BJ (cell line): Measurements from ENCODE around the gene LRRIQ4. TPM values are rescaled to one million over a fixed set of nuclear protein-coding genes. Genes with fewer than 3 reads are reported as not detected.

ENCODE experiments used
- CTCF ChIA-PET: fragments of 350-600 bp; formaldehyde crosslinking; extraction: SDS; loops from one replicate; lab custom pipeline; 2021; ENCODE audit warnings: antibody characterized with exemption, inconsistent platforms; lab: Yijun Ruan, JAX
- POLR2A ChIA-PET: fragments of 300-600 bp; sonication (Branson Sonifier 250); formaldehyde crosslinking; extraction: SDS; loops from one replicate; lab custom pipeline; 2021; ENCODE audit warnings: antibody characterized with exemption; lab: Charles Lee
- DNase-seq: peaks from one replicate; pipeline ENCODE4 v3.0.0-alpha.2; 2011; ENCODE audit warnings: low read depth
- H3K27me3 ChIP-seq: 2 replicates; pipeline ENCODE4 v1.6.0; 2011; ENCODE audit warnings: low read length; ENCODE audit not compliant: control insufficient read depth, insufficient read depth
- H3K36me3 ChIP-seq: 2 replicates; pipeline ENCODE4 v1.5.1; 2011; ENCODE audit warnings: low read length; ENCODE audit not compliant: control insufficient read depth, insufficient read depth
- H3K4me3 ChIP-seq: 2 replicates; pipeline ENCODE4 v1.5.1; 2011; ENCODE audit warnings: low read depth, mild to moderate bottlenecking, control low read depth, low read length
- polyA plus RNA-seq: library from polyadenylated mRNA; depleted of rRNA; stranded (reverse); fragments of >200 nt; gene quantifications from 2 replicates; pipeline ENCODE4 v1.2.3, GENCODE V29; 2011
- TF ChIP-seq, protein P1 (sequence below): IDR thresholded peaks from 2 replicates; pipeline ENCODE4 v1.5.1; 2011; ENCODE audit warnings: low read depth, mild to moderate bottlenecking, control low read depth, inconsistent platforms, low read length, moderate library complexity; ENCODE audit not compliant: insufficient read depth

Gene LRRIQ4
- polyA plus RNA-seq, 1 experiment = not detected

DNA sequence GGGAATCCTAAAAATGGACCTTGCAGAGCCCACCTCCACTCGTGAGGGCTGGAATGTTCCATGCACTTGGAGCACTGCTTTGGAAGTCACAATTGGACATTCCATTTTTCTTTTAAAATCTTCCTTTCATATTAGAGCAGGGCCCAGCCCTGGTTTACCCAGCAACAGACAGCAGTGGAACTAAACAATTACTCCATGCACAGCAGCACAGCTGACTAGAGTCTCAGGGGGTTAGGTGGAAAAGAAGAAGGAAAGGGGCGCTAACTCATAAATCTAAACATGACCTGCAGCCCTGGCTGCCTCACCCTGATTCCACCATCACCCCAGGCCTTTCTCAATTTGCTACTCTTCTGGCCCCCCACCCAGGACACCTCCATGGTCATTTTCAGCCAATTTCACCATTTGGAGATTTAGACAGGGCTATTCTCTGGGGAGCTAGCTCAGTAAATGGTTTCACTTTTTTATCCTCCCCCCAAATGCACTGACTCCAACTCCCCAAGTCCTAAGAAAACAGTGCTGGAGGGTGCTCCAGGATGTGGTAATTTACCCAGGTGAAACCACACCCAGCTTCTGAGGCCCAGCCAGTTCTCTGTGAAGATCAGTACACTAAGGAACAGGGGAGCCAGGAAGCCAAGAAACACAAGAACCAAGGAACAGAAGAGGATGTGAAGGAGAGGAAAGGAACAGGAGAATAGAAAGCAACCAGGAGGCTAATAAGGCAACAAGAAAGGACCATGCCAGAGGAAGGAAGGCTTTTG is 58.6 kb downstream of the LRRIQ4 start:
- CTCF ChIA-PET = interaction anchor here (1.1 kb wide), 1 partner anchor 8 kb away, joined by 3 read pairs; no protein-coding TSS in a partner anchor

DNA sequence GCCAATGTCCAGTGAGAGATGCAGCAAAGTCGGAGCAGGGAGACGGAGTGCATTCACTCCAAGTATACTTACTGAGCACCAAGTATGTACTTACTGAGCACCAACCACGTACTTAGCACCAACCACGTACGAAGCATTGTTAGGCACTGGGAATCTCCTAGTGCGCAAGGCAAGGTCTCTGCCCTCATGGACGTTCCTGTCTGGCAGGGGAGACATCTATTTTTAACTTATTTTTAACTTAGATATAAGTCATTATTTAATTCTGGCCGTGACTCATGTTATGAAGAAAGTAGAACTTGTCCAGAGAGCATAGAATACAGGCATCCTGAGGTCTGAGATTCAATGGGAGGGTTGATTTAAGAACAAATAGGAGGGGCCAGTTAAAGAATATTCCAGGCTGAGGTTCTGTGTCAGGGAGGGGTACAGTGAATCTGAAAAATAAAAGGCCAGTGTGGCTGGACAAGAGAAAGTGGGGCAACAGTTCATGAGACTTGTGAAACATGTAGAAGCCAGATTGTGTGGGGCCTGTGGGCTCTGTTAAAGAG is 66.4 kb downstream of the LRRIQ4 start:
- TF ChIP-seq, protein P1, sequence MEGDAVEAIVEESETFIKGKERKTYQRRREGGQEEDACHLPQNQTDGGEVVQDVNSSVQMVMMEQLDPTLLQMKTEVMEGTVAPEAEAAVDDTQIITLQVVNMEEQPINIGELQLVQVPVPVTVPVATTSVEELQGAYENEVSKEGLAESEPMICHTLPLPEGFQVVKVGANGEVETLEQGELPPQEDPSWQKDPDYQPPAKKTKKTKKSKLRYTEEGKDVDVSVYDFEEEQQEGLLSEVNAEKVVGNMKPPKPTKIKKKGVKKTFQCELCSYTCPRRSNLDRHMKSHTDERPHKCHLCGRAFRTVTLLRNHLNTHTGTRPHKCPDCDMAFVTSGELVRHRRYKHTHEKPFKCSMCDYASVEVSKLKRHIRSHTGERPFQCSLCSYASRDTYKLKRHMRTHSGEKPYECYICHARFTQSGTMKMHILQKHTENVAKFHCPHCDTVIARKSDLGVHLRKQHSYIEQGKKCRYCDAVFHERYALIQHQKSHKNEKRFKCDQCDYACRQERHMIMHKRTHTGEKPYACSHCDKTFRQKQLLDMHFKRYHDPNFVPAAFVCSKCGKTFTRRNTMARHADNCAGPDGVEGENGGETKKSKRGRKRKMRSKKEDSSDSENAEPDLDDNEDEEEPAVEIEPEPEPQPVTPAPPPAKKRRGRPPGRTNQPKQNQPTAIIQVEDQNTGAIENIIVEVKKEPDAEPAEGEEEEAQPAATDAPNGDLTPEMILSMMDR = no peak
- Histone ChIP-seq H3K4me3 (no peak overlapping the region), H3K27me3 (no peaks in the 10 kb centered on the region), H3K36me3 (no peaks in the 10 kb centered on the region)
- CTCF ChIA-PET = no interaction called here
- DNase-seq = no peak
- POLR2A ChIA-PET = no interaction called here

More for the DNA sequence above, 58.6 kb downstream of the LRRIQ4 start:
- H3K4me3 ChIP-seq = no peak overlapping the region
- POLR2A ChIA-PET = no interaction called here
- no peak for DNase-seq
- peaks cover 1% of the 10 kb centered on the region for H3K27me3 ChIP-seq
- TF ChIP-seq, protein P1 = no peak
- H3K36me3 ChIP-seq = no peaks in the 10 kb centered on the region

DNA sequence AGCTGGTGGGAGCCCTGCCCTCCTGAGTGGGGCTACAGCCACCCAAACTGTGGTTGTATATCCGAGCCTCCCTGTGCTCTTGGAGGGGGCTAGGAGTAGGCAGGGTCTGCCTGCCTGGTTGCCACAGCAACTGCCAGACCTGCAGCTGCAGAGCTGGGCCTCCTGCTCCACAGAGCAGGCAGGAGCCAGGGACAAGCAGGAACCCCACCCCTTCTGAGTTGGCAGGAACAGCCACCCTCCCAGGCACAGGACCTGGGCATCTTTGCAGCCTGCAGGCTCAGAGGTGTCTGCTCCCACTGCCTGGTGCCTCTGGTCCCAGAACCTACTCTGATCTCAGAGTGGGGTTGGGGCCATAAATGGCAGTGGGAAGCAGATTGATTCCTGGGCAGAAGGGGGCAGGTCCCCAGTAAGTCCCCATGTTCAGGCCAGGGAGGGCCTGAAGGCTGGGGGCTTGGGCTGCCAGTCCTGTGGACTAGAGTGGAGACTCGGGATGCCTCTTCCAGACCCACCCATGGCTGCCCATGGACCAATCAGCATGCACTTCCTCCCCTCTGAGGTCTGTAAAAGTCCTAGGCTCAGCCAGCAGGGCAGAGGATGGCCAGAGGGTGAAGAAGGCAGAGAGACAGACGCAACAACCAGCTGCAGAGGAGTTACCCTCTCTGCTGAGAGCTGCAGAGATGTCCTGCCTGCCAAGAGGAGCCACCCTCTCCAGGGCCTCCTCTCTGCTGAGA is 67.3 kb downstream of the LRRIQ4 start:
- no peak for DNase-seq
- no peak overlapping the region for H3K4me3 ChIP-seq
- ChIA-PET POLR2A (no interaction called here), CTCF (no interaction called here)
- TF ChIP-seq, protein P1 = no peak
- H3K36me3 ChIP-seq = no peaks in the 10 kb centered on the region
- H3K27me3 ChIP-seq = no peaks in the 10 kb centered on the region

DNA sequence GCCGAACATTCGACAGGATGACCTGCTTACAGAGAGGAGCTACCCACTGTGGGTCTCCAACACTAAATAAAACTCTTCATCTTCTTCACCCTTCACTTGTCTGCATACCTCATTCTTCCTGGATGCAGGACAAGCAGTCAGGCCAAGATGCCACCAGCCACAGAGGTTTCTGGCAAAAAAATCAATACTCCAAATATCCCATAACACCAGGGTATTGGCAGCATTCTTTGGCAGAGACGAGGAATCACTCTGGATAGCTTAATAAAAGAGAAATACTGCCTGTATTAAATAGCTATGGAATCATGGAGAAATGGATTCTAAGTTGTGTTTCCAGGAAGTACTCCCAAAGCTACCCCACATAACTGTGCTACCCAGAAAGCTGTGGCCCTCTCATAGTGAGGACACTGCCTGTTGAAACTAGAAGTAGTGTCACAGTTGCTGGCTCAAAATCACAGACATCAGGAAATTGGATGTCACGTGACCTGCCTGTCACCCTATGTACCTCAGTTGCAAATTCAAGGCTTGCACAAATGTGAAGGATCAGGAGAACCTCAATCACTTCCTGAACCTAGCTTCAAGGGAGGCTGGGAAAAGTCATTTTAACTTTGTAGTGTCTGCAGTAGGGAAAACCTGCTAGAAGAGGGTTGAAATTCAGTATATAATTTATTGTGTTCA is 68.0 kb downstream of the LRRIQ4 start:
- no peaks in the 10 kb centered on the region for H3K36me3 ChIP-seq
- no peak overlapping the region for H3K4me3 ChIP-seq
- no peak for DNase-seq
- no peaks in the 10 kb centered on the region for H3K27me3 ChIP-seq
- ChIA-PET CTCF (interaction anchor here (0.6 kb wide), 1 partner anchor 25 kb away, joined by 3 read pairs; no protein-coding TSS in a partner anchor), POLR2A (no interaction called here)
- TF ChIP-seq, protein P1 = no peak

DNA sequence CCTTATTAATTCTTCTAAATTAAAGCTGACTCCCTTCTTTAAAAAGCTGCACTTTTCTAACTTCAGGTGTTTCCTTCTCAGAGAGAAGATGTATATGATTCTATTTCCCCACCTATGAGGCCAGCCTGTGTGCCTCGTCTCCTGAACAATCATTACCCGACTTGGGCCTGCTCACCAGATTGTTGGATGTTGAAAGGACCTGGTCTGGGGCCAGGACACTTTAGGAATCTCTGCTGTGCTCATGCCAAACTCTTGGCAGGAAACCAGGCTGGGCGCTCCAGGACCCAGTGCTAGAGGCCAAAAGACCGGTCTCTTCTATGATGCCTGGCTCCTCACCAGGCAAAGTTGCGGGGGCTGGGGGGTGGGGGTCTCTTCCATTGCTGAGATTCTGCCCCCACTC is 74.0 kb downstream of the LRRIQ4 start:
- Histone ChIP-seq H3K4me3 (no peak overlapping the region), H3K36me3 (no peaks in the 10 kb centered on the region), H3K27me3 (no peaks in the 10 kb centered on the region)
- TF ChIP-seq, protein P1 = no peak
- DNase-seq = no peak
- ChIA-PET CTCF (no interaction called here), POLR2A (no interaction called here)
